A549 (cell line): ENCODE measurements around the gene KHDRBS2. TPM values are rescaled to one million over a fixed set of nuclear protein-coding genes. Genes with fewer than 3 reads are reported as not detected.

Source experiments
- ATAC-seq, 2 experiments: fragments of 200-7000 bp in 1 of 2; fragments of >200 bp in 1 of 2; cut with Nextera tagmentation in 1 of 2; cut with Tn5 transposase in 1 of 2; 3 replicates each; pipeline versions ENCODE4 v1.8.0 to v1.9.1; 2018 to 2020; ENCODE audit warnings: mild to moderate bottlenecking in 1 of 2, moderate library complexity in 1 of 2
- CTCF ChIA-PET: fragments of 300-600 bp; sonication (Branson Sonifier 250); formaldehyde crosslinking; extraction: SDS; loops from one replicate; lab custom pipeline; 2021; ENCODE audit warnings: antibody characterized with exemption, inconsistent platforms; lab: Yijun Ruan, JAX
- POLR2A ChIA-PET: fragments of 350-600 bp; formaldehyde crosslinking; extraction: SDS; loops from one replicate; lab custom pipeline; 2021; ENCODE audit warnings: antibody characterized with exemption, inconsistent platforms; lab: Yijun Ruan, JAX
- DNase-seq, 2 experiments: peaks; one replicate each; pipeline versions ENCODE4 v3.0.0 to v3.0.0-alpha.2; 2011 to 2016; ENCODE audit warnings: low read depth in 1 of 2, low spot score in 1 of 2
- FAIRE-seq: peaks from 2 replicates; lab custom pipeline; 2011; peaks lifted over from hg19 to GRCh38; lab: Jason Lieb, UNC
- H3K27ac ChIP-seq, 2 experiments: fragments of >200 bp; sonication (Bioruptor Twin); formaldehyde crosslinking; 3 replicates each; pipeline ENCODE4 v1.5.1; 2016 to 2017
- H3K4me1 ChIP-seq: fragments of >200 bp; sonication (Bioruptor Twin); formaldehyde crosslinking; 3 replicates; pipeline ENCODE4 v1.6.1; 2016
- H3K4me2 ChIP-seq: fragments of >200 bp; sonication (Bioruptor Twin); formaldehyde crosslinking; 3 replicates; pipeline ENCODE4 v1.6.1; 2016
- H3K4me3 ChIP-seq: fragments of >200 bp; sonication (Bioruptor Twin); formaldehyde crosslinking; 3 replicates; pipeline ENCODE4 v1.5.1; 2016
- H3K9me3 ChIP-seq: fragments of >200 bp; sonication (Bioruptor Twin); formaldehyde crosslinking; 3 replicates; pipeline ENCODE4 v1.6.1; 2016
- BCL3 ChIP-seq: fragments of >200 bp; sonication (Bioruptor Twin); formaldehyde crosslinking; IDR thresholded peaks from 3 replicates; pipeline ENCODE4 v1.6.1; 2016
- CTCF ChIP-seq: fragments of >200 bp; sonication (Bioruptor Twin); formaldehyde crosslinking; IDR thresholded peaks from 3 replicates; pipeline ENCODE4 v1.5.1; 2016
- FOSB ChIP-seq: fragments of 250-450 bp; sonication (Bioruptor Pico); IDR thresholded peaks from 2 replicates; pipeline ENCODE4 v1.5.0; 2020; ENCODE audit warnings: mild to moderate bottlenecking, moderate library complexity
- FOXS1 ChIP-seq: fragments of 250-450 bp; sonication (Bioruptor Pico); IDR thresholded peaks from 2 replicates; pipeline ENCODE4 v1.5.0; 2020; ENCODE audit warnings: mild to moderate bottlenecking, moderate library complexity
- GATA3 ChIP-seq: IDR thresholded peaks from 2 replicates; pipeline ENCODE4 v1.6.1; 2012; ENCODE audit warnings: borderline replicate concordance
- HOXA7 ChIP-seq: fragments of 250-450 bp; sonication (Bioruptor Pico); IDR thresholded peaks from 2 replicates; pipeline ENCODE4 v1.5.0; 2020; ENCODE audit warnings: mild to moderate bottlenecking, moderate library complexity
- JUN ChIP-seq, 2 experiments: fragments of >200 bp; sonication (Bioruptor Twin); formaldehyde crosslinking; IDR thresholded peaks; 2 replicates in 1 of 2; 3 replicates in 1 of 2; pipeline ENCODE4 v1.6.1; 2016 to 2017
- MAFK ChIP-seq: fragments of 450-650 bp; IDR thresholded peaks from 2 replicates; pipeline ENCODE4 v1.6.1; 2014; ENCODE audit not compliant: partially characterized antibody
- NFE2L2 ChIP-seq: fragments of 150-350 bp; conservative IDR thresholded peaks from 2 replicates; pipeline ENCODE4 v1.6.1; 2014; ENCODE audit warnings: low read length
- PHF8 ChIP-seq: fragments of 200-600 bp; sonication (generic); IDR thresholded peaks from 2 replicates; pipeline ENCODE4 v1.6.1; 2016; ENCODE audit warnings: low read depth, mild to moderate bottlenecking, antibody characterized with exemption, moderate library complexity, borderline replicate concordance
- POLR2A ChIP-seq: IDR thresholded peaks from 2 replicates; pipeline ENCODE4 v1.6.1; 2012; ENCODE audit warnings: mild to moderate bottlenecking, low read length
- POLR2AphosphoS2 ChIP-seq: conservative IDR thresholded peaks from 2 replicates; pipeline ENCODE4 v1.6.1; 2012; ENCODE audit warnings: low read length, improper control_type of control experiment, inconsistent platforms
- RCOR1 ChIP-seq: fragments of 150-350 bp; IDR thresholded peaks from 2 replicates; pipeline ENCODE4 v1.6.1; 2014; ENCODE audit warnings: antibody characterized with exemption, low read length, low read depth
- TP53 ChIP-seq: fragments of 250-450 bp; sonication (Bioruptor Pico); IDR thresholded peaks from 2 replicates; pipeline ENCODE4 v1.5.0; 2021; ENCODE audit warnings: mild to moderate bottlenecking, moderate library complexity
- ZNF302 ChIP-seq: fragments of 250-450 bp; sonication (Bioruptor Pico); IDR thresholded peaks from 2 replicates; pipeline ENCODE4 v1.9.0; 2021; ENCODE audit warnings: inconsistent platforms, mild to moderate bottlenecking, moderate library complexity
- WGBS: methylation state at CpG from one replicate; pipeline ENCODE4 v1.1.6; 2017; ENCODE audit errors: missing lambda C conversion rate; 5-methylcytosine and 5-hydroxymethylcytosine counted together
- polyA plus RNA-seq, 4 experiments: library from polyadenylated mRNA; depleted of rRNA in 3 of 4; stranded (reverse); fragments of >200 nt; fragmentation: RNase III in 1 of 4; extraction: RNeasy Plus Mini Kit Qiagen cat#74134 plus additional on column Dnase treatment in 1 of 4; gene quantifications; 2 replicates in 3 of 4; 3 replicates in 1 of 4; pipeline ENCODE4 v1.2.3, GENCODE V29; 2011 to 2017

Gene KHDRBS2
- polyA plus RNA-seq, 2 of the 4 experiments (the other 2 are of a cell fraction): not detected

DNA sequence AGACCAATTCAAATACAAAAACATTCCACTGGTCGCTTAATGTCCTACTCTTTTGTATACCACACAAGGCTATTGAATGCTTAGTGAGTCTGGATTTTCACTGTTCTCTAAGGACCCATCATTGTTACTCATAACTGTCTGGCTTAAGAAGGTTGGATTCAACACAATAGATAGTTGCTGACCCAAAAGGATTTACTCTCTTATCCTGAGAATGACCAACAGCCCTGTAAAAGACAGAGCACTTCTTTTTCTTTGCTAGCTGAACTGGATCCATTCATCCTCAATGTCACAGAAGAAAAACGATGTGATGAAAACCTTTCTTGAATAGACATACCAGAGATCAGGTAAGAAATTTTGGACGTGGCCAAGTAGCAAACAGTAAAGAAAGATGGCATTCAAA, 645.6 kb downstream of the KHDRBS2 start:
- no peak for TF ChIP-seq POLR2A
- TF ChIP-seq NFE2L2: no peak
- no peak for TF ChIP-seq FOSB (CRISPR knock-in tag)
- no peak for TF ChIP-seq CTCF
- no peak for TF ChIP-seq MAFK
- TF ChIP-seq FOXS1 (CRISPR knock-in tag): no peak
- no peak for TF ChIP-seq RCOR1
- no peak for TF ChIP-seq HOXA7
- TF ChIP-seq ZNF302 (CRISPR knock-in tag): no peak
- no peak for TF ChIP-seq TP53 (CRISPR knock-in tag)
- no peak for TF ChIP-seq PHF8
- no peak for TF ChIP-seq GATA3
- TF ChIP-seq POLR2AphosphoS2: no peak
- no peak for TF ChIP-seq JUN (IDR thresholded peaks at IDR 0.05)
- no peak for TF ChIP-seq BCL3
- Histone ChIP-seq H3K4me1 (no peaks in the 10 kb centered on the region), H3K27ac (no peak overlapping the region), H3K4me3 (no peak overlapping the region), H3K9me3 (no peaks in the 10 kb centered on the region), H3K4me2 (no peak overlapping the region)
- WGBS: 1% methylated on average over 3 of the region's 3 CpGs
- CTCF ChIA-PET: no interaction called here
- FAIRE-seq (no peak), ATAC-seq (no peak), DNase-seq (no peak)
- POLR2A ChIA-PET: no interaction called here
